ENCODE measurements around the gene NPAS3. TPM values are rescaled to one million over a fixed set of nuclear protein-coding genes. Genes with fewer than 3 reads are reported as not detected.

Gene NPAS3
- total RNA-seq, 1 experiment from 2014 or later = 0.35 TPM

GRCh38 chr14:33039311-33039710 is 100.6 kb downstream of the NPAS3 start:
- DNase-seq (ENCODE audit: unreplicated experiment) = no peak
- ChIA-PET POLR2A (interaction anchor here (0.6 kb wide), 1 partner anchor 13 kb away, joined by 3 read pairs; no protein-coding TSS in a partner anchor), CTCF (no interaction called here)
- H3K9me3 Mint-ChIP-seq (ENCODE audit: unreplicated experiment) = peaks cover 2% of the 10 kb centered on the region
- intact Hi-C loops (cut with micrococcal nuclease) = no loop called here
- H3K4me1 Mint-ChIP-seq (ENCODE audit: insufficient read depth, unreplicated experiment) = no peaks in the 10 kb centered on the region
- H3K27me3 Mint-ChIP-seq (ENCODE audit: insufficient read depth, unreplicated experiment) = no peaks in the 10 kb centered on the region
- H3K27ac Mint-ChIP-seq (ENCODE audit: low read depth, unreplicated experiment) = no peak overlapping the region
- no TSS peak for BruUV-seq (replicated peaks)
- H3K36me3 Mint-ChIP-seq (ENCODE audit: insufficient read depth, unreplicated experiment) = no peaks in the 10 kb centered on the region
- TF ChIP-seq CTCF (IDR thresholded peaks at IDR 0.05; ENCODE audit: unreplicated experiment) = no peak
- no peak overlapping the region for H3K4me3 Mint-ChIP-seq (ENCODE audit: unreplicated experiment)

GRCh38 chr14:33040372-33041140 is 101.9 kb downstream of the NPAS3 start:
- BruUV-seq (replicated peaks) = no TSS peak
- DNase-seq (ENCODE audit: unreplicated experiment) = no peak
- ChIA-PET POLR2A (no interaction called here), CTCF (no interaction called here)
- no peaks in the 10 kb centered on the region for H3K36me3 Mint-ChIP-seq (ENCODE audit: insufficient read depth, unreplicated experiment)
- no peak overlapping the region for H3K4me3 Mint-ChIP-seq (ENCODE audit: unreplicated experiment)
- H3K27me3 Mint-ChIP-seq (ENCODE audit: insufficient read depth, unreplicated experiment) = no peaks in the 10 kb centered on the region
- no peak for TF ChIP-seq CTCF (IDR thresholded peaks at IDR 0.05; ENCODE audit: unreplicated experiment)
- intact Hi-C loops (cut with micrococcal nuclease) = no loop called here
- no peak overlapping the region for H3K27ac Mint-ChIP-seq (ENCODE audit: low read depth, unreplicated experiment)
- peaks cover 7% of the 10 kb centered on the region for H3K9me3 Mint-ChIP-seq (ENCODE audit: unreplicated experiment)
- H3K4me1 Mint-ChIP-seq (ENCODE audit: insufficient read depth, unreplicated experiment) = no peaks in the 10 kb centered on the region

- H3K27me3 Mint-ChIP-seq (ENCODE audit: insufficient read depth, unreplicated experiment) = no peaks in the 10 kb centered on the region
- ChIA-PET POLR2A (interaction anchor here (0.6 kb wide), 1 partner anchor 27 kb away, joined by 3 read pairs; no protein-coding TSS in a partner anchor), CTCF (no interaction called here)
- no TSS peak for BruUV-seq (replicated peaks)
- intact Hi-C loops (cut with micrococcal nuclease) = no loop called here
- H3K27ac Mint-ChIP-seq (ENCODE audit: low read depth, unreplicated experiment) = no peak overlapping the region
- H3K36me3 Mint-ChIP-seq (ENCODE audit: insufficient read depth, unreplicated experiment) = no peaks in the 10 kb centered on the region
- H3K4me1 Mint-ChIP-seq (ENCODE audit: insufficient read depth, unreplicated experiment) = no peaks in the 10 kb centered on the region
- DNase-seq (ENCODE audit: unreplicated experiment) = no peak
- H3K4me3 Mint-ChIP-seq (ENCODE audit: unreplicated experiment) = no peak overlapping the region
- TF ChIP-seq CTCF (IDR thresholded peaks at IDR 0.05; ENCODE audit: unreplicated experiment) = no peak
- H3K9me3 Mint-ChIP-seq (ENCODE audit: unreplicated experiment) = peaks cover 7% of the 10 kb centered on the region
Observed at GRCh38 chr14:33042591-33042990, 103.9 kb downstream of the NPAS3 start.

GRCh38 chr14:33045760-33046159 is 107.1 kb downstream of the NPAS3 start:
- POLR2A ChIA-PET = no interaction called here
- Mint-ChIP-seq H3K4me1 (ENCODE audit: insufficient read depth, unreplicated experiment) (no peaks in the 10 kb centered on the region), H3K9me3 (ENCODE audit: unreplicated experiment) (peaks cover 7% of the 10 kb centered on the region), H3K27me3 (ENCODE audit: insufficient read depth, unreplicated experiment) (no peaks in the 10 kb centered on the region), H3K4me3 (ENCODE audit: unreplicated experiment) (no peak overlapping the region), H3K36me3 (ENCODE audit: insufficient read depth, unreplicated experiment) (no peaks in the 10 kb centered on the region), H3K27ac (ENCODE audit: low read depth, unreplicated experiment) (no peak overlapping the region)
- no peak for DNase-seq (ENCODE audit: unreplicated experiment)
- BruUV-seq (replicated peaks) = no TSS peak
- TF ChIP-seq CTCF (IDR thresholded peaks at IDR 0.05; ENCODE audit: unreplicated experiment) = no peak
- intact Hi-C loops (cut with micrococcal nuclease) = no loop called here
- CTCF ChIA-PET = interaction anchor here (0.7 kb wide), 1 partner anchor 460 kb away, joined by 3 read pairs; no protein-coding TSS in a partner anchor
